ENCODE measurements around the gene CHST1. TPM values are rescaled to one million over a fixed set of nuclear protein-coding genes. Genes with fewer than 3 reads are reported as not detected.

The CHST1 gene
- total RNA-seq, 2 experiments from 2014 or later, result not detected

DNA sequence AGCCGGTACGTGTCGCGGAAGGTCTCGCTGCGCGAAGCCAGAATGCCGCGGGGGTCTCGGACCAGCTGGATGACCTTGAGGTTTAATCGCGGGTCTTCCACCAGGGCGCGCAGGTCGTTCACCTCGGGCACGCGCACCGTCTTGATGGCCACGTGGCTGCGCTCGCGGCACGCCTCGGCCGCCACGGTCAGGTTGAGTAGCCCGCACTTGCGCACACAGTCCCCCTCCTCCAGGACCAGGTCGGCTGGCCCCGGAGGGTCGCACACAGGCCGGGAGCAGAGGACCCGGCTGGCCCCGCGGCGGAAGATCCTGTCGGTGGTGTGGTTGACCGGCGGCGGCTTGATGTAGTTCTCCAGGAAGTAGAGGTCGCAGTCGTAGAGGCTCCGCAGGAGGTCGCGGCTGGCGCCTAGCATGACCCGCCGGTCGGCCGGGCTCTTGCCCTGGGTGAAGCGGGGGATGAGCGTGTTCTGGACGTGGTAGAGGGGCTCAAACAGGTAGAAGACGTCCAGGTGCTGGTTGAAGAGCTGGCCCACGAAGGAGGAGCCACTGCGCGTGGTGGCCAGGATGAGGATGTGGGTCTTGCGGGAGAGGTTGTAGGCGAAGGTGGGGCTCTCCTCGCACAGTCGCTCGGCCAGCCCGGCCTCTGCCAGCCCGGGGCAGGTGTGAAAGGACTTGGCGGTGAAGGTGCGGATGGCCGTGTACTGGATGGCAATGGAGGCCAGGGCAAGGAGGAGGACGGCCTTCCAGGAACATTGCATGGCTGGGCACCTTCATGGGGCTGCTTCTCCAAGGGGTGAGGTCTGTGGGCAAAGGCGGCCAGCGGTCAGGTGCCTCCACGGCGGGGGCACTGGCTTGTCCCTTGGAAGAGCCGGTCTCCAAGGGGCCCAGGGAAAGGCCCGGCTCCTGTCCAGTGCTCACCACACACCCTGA is 15.0 kb downstream of the CHST1 start:
- Histone ChIP-seq H3K36me3 (ENCODE audit: insufficient read depth, low read length) (no peaks in the 10 kb centered on the region), H3K4me1 (ENCODE audit: insufficient read depth, low read length, poor library complexity, severe bottlenecking) (peaks cover 5% of the 10 kb centered on the region), H4K20me1 (ENCODE audit: insufficient read depth, low read length) (no peaks in the 10 kb centered on the region), H3K79me2 (ENCODE audit: insufficient read depth, low read depth, low read length) (no peaks in the 10 kb centered on the region), H3K4me2 (ENCODE audit: low read length) (no peak overlapping the region), H2AFZ (ENCODE audit: low read length) (no peak overlapping the region), H3K4me3 (ENCODE audit: low read depth, low read length, poor library complexity, severe bottlenecking) (no peak overlapping the region), H3K27ac (ENCODE audit: low read depth, low read length, poor library complexity, severe bottlenecking) (no peak overlapping the region), H3K9me2 (ENCODE audit: insufficient read depth, low read length) (no peaks in the 10 kb centered on the region), H3K9me3 (ENCODE audit: low read length) (no peaks in the 10 kb centered on the region)
- CTCF ChIA-PET (ENCODE audit: unreplicated experiment), result no interaction called here
- intact Hi-C loops (cut with micrococcal nuclease; ENCODE audit: unreplicated experiment), result no loop called here
- POLR2A ChIA-PET, result no interaction called here
- no TSS peak for BruUV-seq (replicated peaks)
- DNase-seq (ENCODE audit: low spot score), result no peak
- no peak for TF ChIP-seq EZH2phosphoT487 (IDR thresholded peaks at IDR 0.05; ENCODE audit: borderline replicate concordance, low read depth, low read length)
- TF ChIP-seq, protein P1, sequence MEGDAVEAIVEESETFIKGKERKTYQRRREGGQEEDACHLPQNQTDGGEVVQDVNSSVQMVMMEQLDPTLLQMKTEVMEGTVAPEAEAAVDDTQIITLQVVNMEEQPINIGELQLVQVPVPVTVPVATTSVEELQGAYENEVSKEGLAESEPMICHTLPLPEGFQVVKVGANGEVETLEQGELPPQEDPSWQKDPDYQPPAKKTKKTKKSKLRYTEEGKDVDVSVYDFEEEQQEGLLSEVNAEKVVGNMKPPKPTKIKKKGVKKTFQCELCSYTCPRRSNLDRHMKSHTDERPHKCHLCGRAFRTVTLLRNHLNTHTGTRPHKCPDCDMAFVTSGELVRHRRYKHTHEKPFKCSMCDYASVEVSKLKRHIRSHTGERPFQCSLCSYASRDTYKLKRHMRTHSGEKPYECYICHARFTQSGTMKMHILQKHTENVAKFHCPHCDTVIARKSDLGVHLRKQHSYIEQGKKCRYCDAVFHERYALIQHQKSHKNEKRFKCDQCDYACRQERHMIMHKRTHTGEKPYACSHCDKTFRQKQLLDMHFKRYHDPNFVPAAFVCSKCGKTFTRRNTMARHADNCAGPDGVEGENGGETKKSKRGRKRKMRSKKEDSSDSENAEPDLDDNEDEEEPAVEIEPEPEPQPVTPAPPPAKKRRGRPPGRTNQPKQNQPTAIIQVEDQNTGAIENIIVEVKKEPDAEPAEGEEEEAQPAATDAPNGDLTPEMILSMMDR (conservative IDR thresholded peaks at IDR 0.05; ENCODE audit: low read length), result no peak

DNA sequence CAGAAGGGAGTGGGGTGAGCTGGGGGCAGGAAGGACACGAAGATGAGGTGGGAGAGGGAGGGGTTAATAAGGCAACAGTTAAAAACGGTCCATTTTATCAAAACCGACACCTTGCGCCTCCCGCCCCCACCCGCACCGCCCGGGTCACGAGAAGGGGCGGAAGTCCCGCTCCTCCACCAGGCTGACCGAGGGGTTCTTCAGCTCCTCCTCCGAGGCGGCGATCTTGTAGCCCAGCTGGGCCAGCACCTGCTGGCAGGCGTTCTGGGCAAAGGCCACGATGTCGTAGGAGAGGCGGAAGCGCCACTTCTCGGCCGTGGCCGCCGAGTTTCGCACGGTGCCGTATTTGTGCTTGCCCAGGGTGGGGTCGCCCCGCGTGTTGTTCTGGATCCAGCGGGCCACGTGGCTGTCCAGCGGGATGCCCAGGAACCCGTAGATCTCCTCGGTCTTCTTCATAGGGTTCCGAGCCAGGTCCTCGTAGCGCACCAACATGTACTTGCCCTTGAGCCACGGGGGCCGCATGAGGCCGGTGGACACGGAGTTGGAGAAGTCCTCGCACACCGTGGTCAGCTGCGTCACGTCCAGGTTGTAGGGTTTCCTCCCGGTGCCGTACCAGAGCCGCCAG is 15.8 kb downstream of the CHST1 start:
- H3K4me2 ChIP-seq (ENCODE audit: low read length), result no peak overlapping the region
- H3K27ac ChIP-seq (ENCODE audit: low read depth, low read length, poor library complexity, severe bottlenecking), result no peak overlapping the region
- H2AFZ ChIP-seq (ENCODE audit: low read length), result no peak overlapping the region
- no peak for TF ChIP-seq EZH2phosphoT487 (IDR thresholded peaks at IDR 0.05; ENCODE audit: borderline replicate concordance, low read depth, low read length)
- TF ChIP-seq, protein P1 (conservative IDR thresholded peaks at IDR 0.05; ENCODE audit: low read length), result no peak
- POLR2A ChIA-PET, result no interaction called here
- H3K79me2 ChIP-seq (ENCODE audit: insufficient read depth, low read depth, low read length), result no peaks in the 10 kb centered on the region
- intact Hi-C loops (cut with micrococcal nuclease; ENCODE audit: unreplicated experiment), result no loop called here
- no peaks in the 10 kb centered on the region for H3K36me3 ChIP-seq (ENCODE audit: insufficient read depth, low read length)
- CTCF ChIA-PET (ENCODE audit: unreplicated experiment), result no interaction called here
- no TSS peak for BruUV-seq (replicated peaks)
- H4K20me1 ChIP-seq (ENCODE audit: insufficient read depth, low read length), result no peaks in the 10 kb centered on the region
- H3K9me3 ChIP-seq (ENCODE audit: low read length), result no peaks in the 10 kb centered on the region
- H3K9me2 ChIP-seq (ENCODE audit: insufficient read depth, low read length), result no peaks in the 10 kb centered on the region
- DNase-seq (ENCODE audit: low spot score), result no peak
- no peak overlapping the region for H3K4me3 ChIP-seq (ENCODE audit: low read depth, low read length, poor library complexity, severe bottlenecking)
- H3K4me1 ChIP-seq (ENCODE audit: insufficient read depth, low read length, poor library complexity, severe bottlenecking), result no peaks in the 10 kb centered on the region

DNA sequence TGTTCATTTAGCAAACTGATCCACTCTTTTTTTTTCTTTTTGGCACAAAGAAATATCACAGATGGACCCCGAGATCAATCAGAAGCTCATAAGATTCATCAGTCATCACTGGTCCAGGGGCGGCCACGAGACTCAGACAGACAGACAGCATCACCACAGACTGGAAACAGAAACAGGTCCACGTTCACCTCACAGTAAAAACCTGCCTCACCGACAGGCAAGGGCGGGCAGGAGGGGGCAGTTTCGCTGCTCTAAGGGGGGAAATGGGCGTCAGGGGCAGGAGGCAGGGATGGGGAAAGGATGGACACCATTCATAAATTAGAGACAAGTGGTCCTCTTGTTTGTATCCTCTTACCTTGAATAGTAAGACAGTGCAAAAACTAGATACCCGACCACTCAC is 16.5 kb downstream of the CHST1 start:
- CTCF ChIA-PET (ENCODE audit: unreplicated experiment), result no interaction called here
- BruUV-seq (replicated peaks), result no TSS peak
- Histone ChIP-seq H3K4me2 (ENCODE audit: low read length) (no peak overlapping the region), H4K20me1 (ENCODE audit: insufficient read depth, low read length) (no peaks in the 10 kb centered on the region), H2AFZ (ENCODE audit: low read length) (no peak overlapping the region), H3K36me3 (ENCODE audit: insufficient read depth, low read length) (no peaks in the 10 kb centered on the region), H3K9me2 (ENCODE audit: insufficient read depth, low read length) (no peaks in the 10 kb centered on the region), H3K9me3 (ENCODE audit: low read length) (no peaks in the 10 kb centered on the region), H3K27ac (ENCODE audit: low read depth, low read length, poor library complexity, severe bottlenecking) (no peak overlapping the region), H3K79me2 (ENCODE audit: insufficient read depth, low read depth, low read length) (no peaks in the 10 kb centered on the region), H3K4me1 (ENCODE audit: insufficient read depth, low read length, poor library complexity, severe bottlenecking) (no peaks in the 10 kb centered on the region), H3K4me3 (ENCODE audit: low read depth, low read length, poor library complexity, severe bottlenecking) (no peak overlapping the region)
- no peak for TF ChIP-seq EZH2phosphoT487 (IDR thresholded peaks at IDR 0.05; ENCODE audit: borderline replicate concordance, low read depth, low read length)
- TF ChIP-seq, protein P1 (conservative IDR thresholded peaks at IDR 0.05; ENCODE audit: low read length), result no peak
- no peak for DNase-seq (ENCODE audit: low spot score)
- POLR2A ChIA-PET, result no interaction called here
- intact Hi-C loops (cut with micrococcal nuclease; ENCODE audit: unreplicated experiment), result no loop called here

All from OCI-LY7 (cell line).